Nucleus accumbens (tissue), 56 donors: ENCODE data around the gene RNF112.

Experiments used
- DNase-seq, 56 donors: peaks; one replicate each; lab custom pipeline; 2025; lab: John Stamatoyannopoulos, UW

The RNF112 gene

GRCh38 chr17:19372866-19373504 is 38.0 kb upstream of the RNF112 start:
- DNase-seq, result no peak

DNA sequence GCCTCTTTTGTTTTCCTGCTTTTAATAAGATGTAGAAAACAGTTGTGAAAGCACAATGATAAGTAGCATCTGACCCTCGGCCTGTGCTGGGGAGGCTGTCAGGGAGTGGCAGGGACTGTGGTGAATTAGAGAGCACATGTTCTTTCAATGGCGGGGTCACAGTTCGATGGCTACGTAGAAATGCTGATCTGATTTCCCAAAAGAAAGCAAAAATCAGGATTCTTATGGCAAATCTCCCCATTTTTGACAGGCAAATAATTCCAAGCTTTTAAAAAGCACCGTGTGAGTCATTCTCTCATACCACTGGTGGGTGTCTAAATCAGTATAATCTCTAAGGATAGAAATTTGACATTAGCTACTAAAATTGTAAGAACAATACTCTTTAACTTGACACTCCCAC is 36.9 kb upstream of the RNF112 start:
- no peak for DNase-seq

DNA sequence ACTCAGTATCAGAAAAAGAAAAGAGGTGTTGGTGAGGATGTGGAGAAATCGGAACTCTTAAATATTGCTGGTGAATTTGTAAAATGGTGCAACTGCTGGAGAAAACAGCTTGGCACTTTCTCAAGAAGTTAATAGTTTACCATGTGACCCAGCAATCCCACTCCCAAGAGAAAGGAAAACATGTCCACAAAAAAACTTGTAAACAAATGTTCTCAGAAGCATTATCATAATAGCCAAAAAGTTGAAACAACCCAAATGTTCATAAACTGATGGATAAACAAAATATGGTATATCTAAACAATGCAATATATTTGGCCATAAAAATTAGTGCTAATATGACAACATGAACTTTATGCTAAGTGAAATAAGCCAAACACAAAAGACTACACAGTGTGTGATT is 35.3 kb upstream of the RNF112 start:
- no peak for DNase-seq

DNA sequence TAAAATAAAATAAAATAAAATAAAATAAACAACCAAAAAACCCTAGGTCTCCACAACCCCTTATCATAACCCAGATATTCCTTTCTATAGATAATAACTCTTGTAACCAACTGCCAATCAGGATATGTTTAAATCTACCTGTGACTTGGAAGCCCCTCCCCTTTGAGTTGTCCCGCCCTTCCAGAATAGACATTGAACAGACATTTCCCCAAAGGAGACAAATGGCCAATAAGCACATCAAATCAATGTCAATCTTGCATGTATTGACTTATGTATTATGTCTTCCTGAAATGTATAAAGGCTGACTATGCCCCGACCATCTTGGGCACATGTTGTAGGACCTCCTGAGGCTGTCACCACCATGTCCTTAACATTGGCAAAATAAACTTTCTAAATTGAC is 34.2 kb upstream of the RNF112 start:
- no peak for DNase-seq

GRCh38 chr17:19377602-19378415 is 33.2 kb upstream of the RNF112 start:
- DNase-seq, result peak; percentile 88 to 100 (median 98)

DNA sequence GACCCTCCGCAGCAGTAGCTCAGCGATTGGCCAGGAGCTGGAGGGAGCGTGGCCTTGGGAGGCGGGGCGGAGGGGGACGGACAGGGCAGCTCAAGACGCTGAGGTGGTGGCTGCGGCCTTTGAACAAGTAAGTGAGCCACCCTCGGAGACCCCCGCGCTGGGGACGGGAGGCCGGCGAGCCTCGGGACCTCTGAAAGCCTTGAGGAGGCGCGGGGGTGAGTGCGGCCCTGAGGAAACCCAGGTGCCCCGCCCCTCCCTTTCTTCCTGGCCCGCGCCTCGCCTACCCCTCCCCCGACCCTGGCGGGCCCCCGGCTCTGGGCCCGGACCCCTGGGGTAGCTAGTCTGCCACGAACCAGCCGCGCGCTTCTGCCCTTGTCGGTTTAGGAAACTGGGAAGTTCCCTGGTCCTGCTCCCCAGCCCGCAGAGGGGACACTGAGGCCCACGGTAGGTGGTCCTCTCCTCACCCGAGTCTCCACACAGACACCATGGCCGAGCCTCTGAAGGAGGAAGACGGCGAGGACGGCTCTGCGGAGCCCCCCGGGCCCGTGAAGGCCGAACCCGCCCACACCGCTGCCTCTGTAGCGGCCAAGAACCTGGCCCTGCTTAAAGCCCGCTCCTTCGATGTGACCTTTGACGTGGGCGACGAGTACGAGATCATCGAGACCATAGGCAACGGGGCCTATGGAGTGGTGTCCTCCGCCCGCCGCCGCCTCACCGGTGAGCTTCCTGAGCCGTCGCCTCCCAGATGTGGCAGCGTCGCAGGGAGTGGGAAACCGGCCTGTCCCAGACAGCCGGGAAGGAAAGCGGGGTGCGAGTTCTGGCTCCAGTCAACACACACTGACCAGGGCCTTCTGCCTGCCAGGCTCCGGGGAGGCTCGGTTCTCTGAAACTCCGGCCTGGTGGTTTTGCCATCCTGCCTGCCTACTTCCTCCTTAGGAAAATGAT is 32.3 kb upstream of the RNF112 start, which contains the start of gene MAPK7:
MAPK7 (plus strand) TSS at position 83 of the 945 bp plus-strand sequence; CDS start at position 486, 403 bp downstream.
- DNase-seq, result peak in 1 of 56 donors; percentile 72

GRCh38 chr17:19379361-19380065 is 31.5 kb upstream of the RNF112 start:
- DNase-seq, result no peak

DNA sequence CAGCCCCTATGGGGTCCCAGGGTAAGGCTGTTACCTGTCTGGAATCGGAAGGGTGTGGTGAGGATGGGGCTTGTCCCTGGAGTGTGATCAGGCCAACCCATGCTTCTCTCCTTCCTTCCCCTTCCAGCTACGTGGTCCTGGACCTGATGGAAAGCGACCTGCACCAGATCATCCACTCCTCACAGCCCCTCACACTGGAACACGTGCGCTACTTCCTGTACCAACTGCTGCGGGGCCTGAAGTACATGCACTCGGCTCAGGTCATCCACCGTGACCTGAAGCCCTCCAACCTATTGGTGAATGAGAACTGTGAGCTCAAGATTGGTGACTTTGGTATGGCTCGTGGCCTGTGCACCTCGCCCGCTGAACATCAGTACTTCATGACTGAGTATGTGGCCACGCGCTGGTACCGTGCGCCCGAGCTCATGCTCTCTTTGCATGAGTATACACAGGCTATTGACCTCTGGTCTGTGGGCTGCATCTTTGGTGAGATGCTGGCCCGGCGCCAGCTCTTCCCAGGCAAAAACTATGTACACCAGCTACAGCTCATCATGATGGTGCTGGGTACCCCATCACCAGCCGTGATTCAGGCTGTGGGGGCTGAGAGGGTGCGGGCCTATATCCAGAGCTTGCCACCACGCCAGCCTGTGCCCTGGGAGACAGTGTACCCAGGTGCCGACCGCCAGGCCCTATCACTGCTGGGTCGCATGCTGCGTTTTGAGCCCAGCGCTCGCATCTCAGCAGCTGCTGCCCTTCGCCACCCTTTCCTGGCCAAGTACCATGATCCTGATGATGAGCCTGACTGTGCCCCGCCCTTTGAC is 30.3 kb upstream of the RNF112 start:
- DNase-seq, result no peak

GRCh38 chr17:19381361-19381740 is 29.7 kb upstream of the RNF112 start:
- no peak for DNase-seq

DNA sequence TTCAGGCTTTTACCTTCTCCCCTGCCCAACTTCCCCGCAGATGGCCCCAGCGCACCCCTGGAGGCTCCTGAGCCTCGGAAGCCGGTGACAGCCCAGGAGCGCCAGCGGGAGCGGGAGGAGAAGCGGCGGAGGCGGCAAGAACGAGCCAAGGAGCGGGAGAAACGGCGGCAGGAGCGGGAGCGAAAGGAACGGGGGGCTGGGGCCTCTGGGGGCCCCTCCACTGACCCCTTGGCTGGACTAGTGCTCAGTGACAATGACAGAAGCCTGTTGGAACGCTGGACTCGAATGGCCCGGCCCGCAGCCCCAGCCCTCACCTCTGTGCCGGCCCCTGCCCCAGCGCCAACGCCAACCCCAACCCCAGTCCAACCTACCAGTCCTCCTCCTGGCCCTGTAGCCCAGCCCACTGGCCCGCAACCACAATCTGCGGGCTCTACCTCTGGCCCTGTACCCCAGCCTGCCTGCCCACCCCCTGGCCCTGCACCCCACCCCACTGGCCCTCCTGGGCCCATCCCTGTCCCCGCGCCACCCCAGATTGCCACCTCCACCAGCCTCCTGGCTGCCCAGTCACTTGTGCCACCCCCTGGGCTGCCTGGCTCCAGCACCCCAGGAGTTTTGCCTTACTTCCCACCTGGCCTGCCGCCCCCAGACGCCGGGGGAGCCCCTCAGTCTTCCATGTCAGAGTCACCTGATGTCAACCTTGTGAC is 29.1 kb upstream of the RNF112 start:
- no peak for DNase-seq

GRCh38 chr17:19382531-19383444 is 28.2 kb upstream of the RNF112 start:
- DNase-seq, result no peak

DNA sequence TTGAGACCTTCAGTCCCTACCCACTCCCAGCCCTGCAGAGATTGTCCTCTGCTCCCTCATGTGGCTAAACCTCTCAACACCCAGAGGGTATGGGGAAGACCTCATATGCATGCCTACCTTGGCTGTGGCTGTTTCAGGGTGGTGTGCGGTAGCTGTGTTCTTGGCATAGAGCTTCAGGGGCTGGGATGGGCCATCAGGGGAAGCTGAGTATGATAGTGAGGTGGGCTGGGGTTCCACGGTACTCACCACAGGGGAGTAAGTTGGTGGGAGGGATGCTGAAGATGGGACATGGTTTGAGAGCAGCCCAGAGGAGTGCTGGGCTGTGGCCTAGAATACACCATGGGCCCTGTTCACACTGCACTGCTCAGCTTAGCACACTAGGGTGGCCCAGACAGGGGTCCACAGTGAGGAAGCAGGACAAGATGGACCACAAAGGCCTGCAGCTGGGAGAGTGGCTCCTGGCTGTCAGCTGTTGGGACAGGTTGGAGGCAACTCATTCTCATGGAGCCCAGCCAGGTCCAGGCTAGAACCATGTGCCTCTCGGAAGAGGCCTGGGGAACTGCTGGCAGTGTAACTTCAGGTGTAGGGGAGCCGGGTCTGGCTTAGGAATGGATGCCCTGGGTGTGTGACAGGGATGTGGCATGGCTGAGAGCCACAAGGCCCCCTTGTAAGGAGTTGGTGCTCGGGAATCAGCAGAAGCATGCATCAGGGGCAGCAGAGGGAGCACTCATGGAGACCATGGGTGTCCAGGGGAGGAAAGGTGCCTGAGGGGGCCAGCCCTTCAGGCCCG is 27.2 kb upstream of the RNF112 start:
- DNase-seq, result peak in 1 of 56 donors; percentile 26

- peak in 53 of 56 donors; percentile 35 to 94 (median 84) for DNase-seq
These were observed 26.2 kb upstream of the RNF112 start for GRCh38 chr17:19384723-19385391.

DNA sequence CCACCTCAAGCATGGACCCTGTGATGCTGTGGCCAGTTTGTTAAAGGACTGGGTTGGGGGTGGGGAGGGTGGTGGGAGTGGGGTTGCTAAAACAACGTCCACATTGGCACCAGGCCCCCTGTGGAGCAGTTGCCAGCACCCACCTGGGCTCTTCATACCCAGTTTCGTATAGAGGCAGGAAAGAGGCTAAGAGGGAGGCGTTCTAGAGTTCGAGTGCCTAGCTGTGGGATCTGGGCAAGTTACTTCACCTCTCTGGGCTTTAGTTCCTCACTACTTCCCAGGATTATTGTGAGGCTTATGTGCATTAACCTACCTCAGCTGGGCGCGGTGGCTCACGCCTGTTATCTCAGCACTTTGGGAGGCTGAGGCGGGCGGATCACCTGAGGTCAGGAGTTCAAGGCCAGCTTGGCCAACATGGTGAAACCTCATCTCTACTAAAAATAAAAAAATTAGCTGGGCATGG is 25.5 kb upstream of the RNF112 start:
- DNase-seq, result no peak

- DNase-seq, result no peak
These were observed 24.7 kb upstream of the RNF112 start for GRCh38 chr17:19386051-19386929.
